GM19395 (cell line): ENCODE measurements around the gene ALPL.

Experiments used
- ATAC-seq: cut with Tn5 transposase; IDR thresholded peaks from one replicate; pipeline ENCODE4 v1.9.1; 2021; ENCODE audit warnings: mild to moderate bottlenecking, moderate library complexity; ENCODE audit not compliant: unreplicated experiment

Gene ALPL

GRCh38 chr1:21596174-21596573 is 87.0 kb downstream of the ALPL start:
- ATAC-seq = no peak

- no peak for ATAC-seq
These were observed 87.4 kb downstream of the ALPL start for GRCh38 chr1:21596628-21597027.

GRCh38 chr1:21597753-21598152 is 88.5 kb downstream of the ALPL start:
- no peak for ATAC-seq

GRCh38 chr1:21598417-21598816 is 89.2 kb downstream of the ALPL start:
- ATAC-seq = no peak

GRCh38 chr1:21598904-21599303 is 89.7 kb downstream of the ALPL start:
- ATAC-seq = no peak

GRCh38 chr1:21599402-21599801 is 90.2 kb downstream of the ALPL start:
- ATAC-seq = no peak

- ATAC-seq = no peak
These were observed 92.2 kb downstream of the ALPL start for GRCh38 chr1:21601278-21602048.

- no peak for ATAC-seq
These were observed 94.2 kb downstream of the ALPL start for GRCh38 chr1:21603177-21604138.

- ATAC-seq = no peak
These were observed 95.2 kb downstream of the ALPL start for GRCh38 chr1:21604208-21604957.

- ATAC-seq = no peak
These were observed 95.9 kb downstream of the ALPL start for GRCh38 chr1:21605012-21605715.

- ATAC-seq = no peak
These were observed 96.9 kb downstream of the ALPL start for GRCh38 chr1:21605964-21606705.

- no peak for ATAC-seq
These were observed 98.6 kb downstream of the ALPL start for GRCh38 chr1:21607549-21608529.

GRCh38 chr1:21608798-21609197 is 99.6 kb downstream of the ALPL start:
- no peak for ATAC-seq

GRCh38 chr1:21610027-21610426 is 100.8 kb downstream of the ALPL start:
- ATAC-seq = no peak

- ATAC-seq = no peak
These were observed 102.0 kb downstream of the ALPL start for GRCh38 chr1:21610989-21611785.

- no peak for ATAC-seq
These were observed 102.8 kb downstream of the ALPL start for GRCh38 chr1:21612057-21612456.

GRCh38 chr1:21613072-21613867 is 104.0 kb downstream of the ALPL start:
- no peak for ATAC-seq
